ENCODE data around the gene RUBCNL.

DNA sequence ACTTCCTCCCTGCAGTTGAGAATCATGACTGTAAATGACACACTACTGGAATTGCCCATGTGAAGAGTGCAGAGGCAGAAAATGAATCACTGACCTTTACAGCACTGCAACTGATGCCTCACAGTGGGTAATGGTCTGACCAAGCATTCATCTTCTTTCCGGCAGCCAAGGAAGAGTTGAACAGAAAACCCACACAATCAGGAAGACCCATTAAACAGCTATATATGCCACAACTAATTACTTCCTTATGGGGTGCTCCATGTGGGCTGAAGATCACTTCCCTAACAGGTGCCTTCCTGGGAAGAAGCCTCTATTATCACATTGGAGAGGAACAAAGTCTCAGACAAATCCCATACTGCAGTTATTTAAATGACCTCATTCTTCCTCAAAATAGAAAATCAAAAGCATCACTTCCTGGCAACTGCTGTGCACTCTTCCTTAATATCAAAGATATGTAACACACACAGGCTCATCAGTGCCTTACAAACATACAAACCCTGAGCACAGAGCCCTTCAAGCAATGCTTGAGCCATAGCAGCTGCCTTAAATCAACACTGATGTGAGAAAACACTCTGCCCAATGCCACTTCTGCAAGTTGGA, 45.8 kb downstream of the RUBCNL start:
- TF ChIP-seq POLR2A (IDR thresholded peaks at IDR 0.05) = no peak
- no peak for TF ChIP-seq CTCF (IDR thresholded peaks at IDR 0.05)
